HEK293 (cell line): Measurements from ENCODE around the gene KIAA1614.

Experiments
- CTCF ChIA-PET: fragments of 350-600 bp; formaldehyde crosslinking; extraction: SDS; loops from one replicate; lab custom pipeline; 2021; ENCODE audit warnings: antibody characterized with exemption; lab: Yijun Ruan, JAX
- POLR2A ChIA-PET: fragments of 300-600 bp; formaldehyde crosslinking; extraction: SDS; loops from one replicate; lab custom pipeline; 2020; ENCODE audit warnings: antibody characterized with exemption, inconsistent platforms; lab: Yijun Ruan, JAX
- H3K27ac ChIP-seq: fragments of 200-500 bp; sonication (Bioruptor generic); 2 replicates; pipeline ENCODE4 v1.5.1; 2014; ENCODE audit warnings: low read depth, low read length, control low read depth, inconsistent platforms; ENCODE audit errors: extremely low read depth
- H3K36me3 ChIP-seq, 2 experiments: fragments of 200-500 bp in 1 of 2; sonication (Bioruptor generic) in 1 of 2; 1 replicate in 1 of 2; 2 replicates in 1 of 2; pipeline ENCODE4 v1.5.1; 2014 to 2017; ENCODE audit warnings: inconsistent platforms in 2 of 2, low read length in 2 of 2; ENCODE audit not compliant: control insufficient read depth in 2 of 2, insufficient read depth in 1 of 2
- H3K4me1 ChIP-seq: fragments of 200-500 bp; sonication (Bioruptor generic); 2 replicates; pipeline ENCODE4 v1.5.1; 2014; ENCODE audit warnings: mild to moderate bottlenecking, low read length, inconsistent platforms; ENCODE audit not compliant: control insufficient read depth, insufficient read depth
- H3K4me3 ChIP-seq: 2 replicates; pipeline ENCODE4 v1.5.1; 2011; ENCODE audit warnings: low read depth, mild to moderate bottlenecking, control low read depth, low read length, moderate library complexity
- H3K9me3 ChIP-seq: fragments of 200-500 bp; sonication (Bioruptor generic); 2 replicates; pipeline ENCODE4 v1.5.1; 2014; ENCODE audit warnings: low read depth, low read length, inconsistent platforms; ENCODE audit not compliant: control insufficient read depth, insufficient read depth
- FEZF1 ChIP-seq: fragments of 450-650 bp; formaldehyde crosslinking; IDR thresholded peaks from 2 replicates; pipeline ENCODE4 v1.5.1; 2016; ENCODE audit warnings: missing biosample characterization, missing genetic modification characterization
- KLF10 ChIP-seq: fragments of 450-650 bp; IDR thresholded peaks from 2 replicates; pipeline ENCODE4 v1.5.1; 2018; ENCODE audit warnings: missing biosample characterization, mild to moderate bottlenecking, missing genetic modification characterization
- PRDM10 ChIP-seq: fragments of 450-650 bp; formaldehyde crosslinking; IDR thresholded peaks from 2 replicates; pipeline ENCODE4 v1.5.1; 2016; ENCODE audit warnings: missing biosample characterization, missing genetic modification characterization
- ZBTB1 ChIP-seq: fragments of 450-650 bp; formaldehyde crosslinking; IDR thresholded peaks from 2 replicates; pipeline ENCODE4 v1.5.1; 2016; ENCODE audit warnings: missing biosample characterization, missing genetic modification characterization
- ZBTB49 ChIP-seq: fragments of 450-650 bp; formaldehyde crosslinking; IDR thresholded peaks from 2 replicates; pipeline ENCODE4 v1.5.1; 2016; ENCODE audit warnings: missing biosample characterization, missing genetic modification characterization, low read depth
- ZFHX2 ChIP-seq: fragments of 450-650 bp; formaldehyde crosslinking; conservative IDR thresholded peaks from 2 replicates; pipeline ENCODE4 v1.5.1; 2016; ENCODE audit warnings: missing biosample characterization, missing genetic modification characterization
- ZNF140 ChIP-seq: fragments of 450-650 bp; formaldehyde crosslinking; IDR thresholded peaks from 2 replicates; pipeline ENCODE4 v1.5.1; 2016; ENCODE audit warnings: missing biosample characterization, missing genetic modification characterization
- ZNF2 ChIP-seq: fragments of 450-650 bp; formaldehyde crosslinking; IDR thresholded peaks from 2 replicates; pipeline ENCODE4 v1.5.1; 2016; ENCODE audit warnings: missing biosample characterization, missing genetic modification characterization
- ZNF239 ChIP-seq: fragments of 450-650 bp; formaldehyde crosslinking; IDR thresholded peaks from 2 replicates; pipeline ENCODE4 v1.5.1; 2016; ENCODE audit warnings: missing biosample characterization, missing genetic modification characterization
- ZNF292 ChIP-seq: fragments of 450-650 bp; formaldehyde crosslinking; IDR thresholded peaks from 2 replicates; pipeline ENCODE4 v1.5.1; 2016; ENCODE audit warnings: low read depth, missing biosample characterization, missing genetic modification characterization, borderline replicate concordance
- ZNF366 ChIP-seq: fragments of 450-650 bp; formaldehyde crosslinking; conservative IDR thresholded peaks from 2 replicates; pipeline ENCODE4 v1.5.1; 2016; ENCODE audit warnings: missing biosample characterization, missing genetic modification characterization
- ZNF426 ChIP-seq: fragments of 450-650 bp; formaldehyde crosslinking; IDR thresholded peaks from 2 replicates; pipeline ENCODE4 v1.5.1; 2017; ENCODE audit warnings: missing biosample characterization, missing genetic modification characterization, mild to moderate bottlenecking, inconsistent platforms, moderate library complexity
- ZNF514 ChIP-seq: fragments of 450-650 bp; formaldehyde crosslinking; IDR thresholded peaks from 2 replicates; pipeline ENCODE4 v1.5.1; 2016; ENCODE audit warnings: missing biosample characterization, missing genetic modification characterization
- ZNF521 ChIP-seq: fragments of 450-650 bp; formaldehyde crosslinking; IDR thresholded peaks from 2 replicates; pipeline ENCODE4 v1.5.1; 2017; ENCODE audit warnings: missing biosample characterization, mild to moderate bottlenecking, missing genetic modification characterization
- ZNF549 ChIP-seq: fragments of 450-650 bp; IDR thresholded peaks from 2 replicates; pipeline ENCODE4 v1.5.1; 2018; ENCODE audit warnings: missing biosample characterization, missing genetic modification characterization, mild to moderate bottlenecking, inconsistent platforms, moderate library complexity
- ZNF558 ChIP-seq: fragments of 450-650 bp; formaldehyde crosslinking; IDR thresholded peaks from 2 replicates; pipeline ENCODE4 v1.5.1; 2016; ENCODE audit warnings: missing biosample characterization, missing genetic modification characterization
- ZNF830 ChIP-seq: fragments of 450-650 bp; IDR thresholded peaks from 2 replicates; pipeline ENCODE4 v1.5.0; 2018; ENCODE audit warnings: missing biosample characterization, missing genetic modification characterization, low read depth, mild to moderate bottlenecking, moderate library complexity
- ZSCAN5A ChIP-seq: fragments of 450-650 bp; formaldehyde crosslinking; IDR thresholded peaks from 2 replicates; pipeline ENCODE4 v1.5.1; 2016; ENCODE audit warnings: missing biosample characterization, missing genetic modification characterization
- ZXDB ChIP-seq: fragments of 450-650 bp; formaldehyde crosslinking; IDR thresholded peaks from 2 replicates; pipeline ENCODE4 v1.5.1; 2016; ENCODE audit warnings: missing biosample characterization, missing genetic modification characterization
- TF ChIP-seq, protein P1 (sequence below): fragments of 450-650 bp; formaldehyde crosslinking; conservative IDR thresholded peaks from 2 replicates; pipeline ENCODE4 v1.5.1; 2016; ENCODE audit warnings: low read depth, missing biosample characterization, missing genetic modification characterization
- TF ChIP-seq, protein P2 (sequence below): IDR thresholded peaks from 2 replicates; pipeline ENCODE4 v1.6.1; 2011; ENCODE audit warnings: mild to moderate bottlenecking, low read depth, low read length, borderline replicate concordance

Gene KIAA1614

GRCh38 chr1:180970333-180971079, 57.8 kb downstream of the KIAA1614 start:
- no peaks in the 10 kb centered on the region for H3K4me1 ChIP-seq
- TF ChIP-seq ZFHX2 (tag by site-specific recombination) (no peak), ZNF140 (no peak), ZSCAN5A (tag by site-specific recombination) (no peak), ZNF2 (tag by site-specific recombination) (no peak), ZNF830 (no peak)
- TF ChIP-seq, protein P1, sequence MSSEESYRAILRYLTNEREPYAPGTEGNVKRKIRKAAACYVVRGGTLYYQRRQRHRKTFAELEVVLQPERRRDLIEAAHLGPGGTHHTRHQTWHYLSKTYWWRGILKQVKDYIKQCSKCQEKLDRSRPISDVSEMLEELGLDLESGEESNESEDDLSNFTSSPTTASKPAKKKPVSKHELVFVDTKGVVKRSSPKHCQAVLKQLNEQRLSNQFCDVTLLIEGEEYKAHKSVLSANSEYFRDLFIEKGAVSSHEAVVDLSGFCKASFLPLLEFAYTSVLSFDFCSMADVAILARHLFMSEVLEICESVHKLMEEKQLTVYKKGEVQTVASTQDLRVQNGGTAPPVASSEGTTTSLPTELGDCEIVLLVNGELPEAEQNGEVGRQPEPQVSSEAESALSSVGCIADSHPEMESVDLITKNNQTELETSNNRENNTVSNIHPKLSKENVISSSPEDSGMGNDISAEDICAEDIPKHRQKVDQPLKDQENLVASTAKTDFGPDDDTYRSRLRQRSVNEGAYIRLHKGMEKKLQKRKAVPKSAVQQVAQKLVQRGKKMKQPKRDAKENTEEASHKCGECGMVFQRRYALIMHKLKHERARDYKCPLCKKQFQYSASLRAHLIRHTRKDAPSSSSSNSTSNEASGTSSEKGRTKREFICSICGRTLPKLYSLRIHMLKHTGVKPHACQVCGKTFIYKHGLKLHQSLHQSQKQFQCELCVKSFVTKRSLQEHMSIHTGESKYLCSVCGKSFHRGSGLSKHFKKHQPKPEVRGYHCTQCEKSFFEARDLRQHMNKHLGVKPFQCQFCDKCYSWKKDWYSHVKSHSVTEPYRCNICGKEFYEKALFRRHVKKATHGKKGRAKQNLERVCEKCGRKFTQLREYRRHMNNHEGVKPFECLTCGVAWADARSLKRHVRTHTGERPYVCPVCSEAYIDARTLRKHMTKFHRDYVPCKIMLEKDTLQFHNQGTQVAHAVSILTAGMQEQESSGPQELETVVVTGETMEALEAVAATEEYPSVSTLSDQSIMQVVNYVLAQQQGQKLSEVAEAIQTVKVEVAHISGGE (tag by site-specific recombination), result no peak
- POLR2A ChIA-PET, result no interaction called here
- no peak overlapping the region for H3K4me3 ChIP-seq
- peaks cover 0 to 59% of the 10 kb centered on the region in 2 experiments; a peak in 2 of 3 replicates for H3K36me3 ChIP-seq
- H3K9me3 ChIP-seq, result no peaks in the 10 kb centered on the region
- no peak overlapping the region for H3K27ac ChIP-seq
- CTCF ChIA-PET, result no interaction called here

DNA sequence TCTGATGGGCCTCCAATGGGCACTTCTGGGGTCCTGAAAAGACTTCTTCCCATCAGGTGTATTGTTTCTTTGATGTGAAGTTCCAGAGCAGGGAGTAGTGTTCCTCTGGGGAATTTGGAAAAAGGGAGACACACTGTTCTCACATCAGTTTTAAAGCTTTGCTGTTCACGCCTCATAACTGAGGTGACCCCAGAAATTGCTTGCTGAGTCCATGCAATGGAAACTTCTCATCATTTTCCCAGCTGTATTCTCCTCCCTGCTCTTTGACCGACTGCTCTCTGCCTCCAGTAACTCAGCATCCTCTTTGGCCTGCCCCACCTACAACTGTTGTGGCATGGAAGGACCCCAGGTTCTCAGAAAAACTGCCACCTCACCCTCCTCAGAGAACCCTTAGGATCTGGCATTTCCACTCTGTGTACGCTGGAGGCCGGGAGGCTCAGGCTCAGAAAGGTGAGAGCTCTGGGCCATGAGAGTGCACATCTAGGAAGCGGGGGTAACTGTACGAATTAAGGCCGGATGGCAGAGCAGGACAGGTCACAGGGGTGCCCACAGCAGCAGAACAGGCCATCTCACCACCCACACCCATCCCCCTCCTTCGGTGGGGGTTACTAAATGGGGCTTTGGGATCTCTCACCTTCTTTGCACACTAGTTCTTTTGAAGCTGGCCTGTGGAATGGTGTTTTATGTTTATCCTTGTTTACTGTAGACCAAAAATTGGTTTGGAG, 58.7 kb downstream of the KIAA1614 start:
- TF ChIP-seq KLF10 (tag by site-specific recombination) (no peak), ZBTB49 (tag by site-specific recombination) (no peak), ZNF292 (tag by site-specific recombination) (no peak), ZNF239 (tag by site-specific recombination) (no peak), ZNF514 (tag by site-specific recombination) (no peak), ZNF426 (tag by site-specific recombination) (no peak), ZBTB1 (tag by site-specific recombination) (no peak), ZXDB (tag by site-specific recombination) (no peak), ZFHX2 (tag by site-specific recombination) (no peak), PRDM10 (tag by site-specific recombination) (no peak), ZNF366 (tag by site-specific recombination) (no peak), ZNF549 (tag by site-specific recombination) (no peak), ZNF558 (tag by site-specific recombination) (no peak), ZNF521 (tag by site-specific recombination) (no peak), FEZF1 (tag by site-specific recombination) (no peak)
- TF ChIP-seq, protein P2, sequence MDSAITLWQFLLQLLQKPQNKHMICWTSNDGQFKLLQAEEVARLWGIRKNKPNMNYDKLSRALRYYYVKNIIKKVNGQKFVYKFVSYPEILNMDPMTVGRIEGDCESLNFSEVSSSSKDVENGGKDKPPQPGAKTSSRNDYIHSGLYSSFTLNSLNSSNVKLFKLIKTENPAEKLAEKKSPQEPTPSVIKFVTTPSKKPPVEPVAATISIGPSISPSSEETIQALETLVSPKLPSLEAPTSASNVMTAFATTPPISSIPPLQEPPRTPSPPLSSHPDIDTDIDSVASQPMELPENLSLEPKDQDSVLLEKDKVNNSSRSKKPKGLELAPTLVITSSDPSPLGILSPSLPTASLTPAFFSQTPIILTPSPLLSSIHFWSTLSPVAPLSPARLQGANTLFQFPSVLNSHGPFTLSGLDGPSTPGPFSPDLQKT, result no peak
- Histone ChIP-seq H3K27ac (no peak overlapping the region), H3K9me3 (no peaks in the 10 kb centered on the region), H3K36me3 (peaks cover 0 to 66% of the 10 kb centered on the region in 2 experiments; a peak in 2 of 3 replicates), H3K4me3 (no peak overlapping the region), H3K4me1 (no peaks in the 10 kb centered on the region)
- POLR2A ChIA-PET, result no interaction called here
- CTCF ChIA-PET, result no interaction called here
